GM12891 (cell line): ENCODE measurements around the gene TRIP4.

ENCODE experiments used
- POLR2A ChIP-seq: IDR thresholded peaks from 2 replicates; pipeline ENCODE4 v1.6.1; 2011; ENCODE audit warnings: low read depth, low read length, control low read depth
- POLR2AphosphoS5 ChIP-seq: IDR thresholded peaks from 2 replicates; pipeline ENCODE4 v1.6.1; 2011; ENCODE audit warnings: low read depth, low read length, control low read depth
- TAF1 ChIP-seq: IDR thresholded peaks from 2 replicates; pipeline ENCODE4 v1.6.1; 2011; ENCODE audit warnings: low read depth, low read length, control low read depth

DNA sequence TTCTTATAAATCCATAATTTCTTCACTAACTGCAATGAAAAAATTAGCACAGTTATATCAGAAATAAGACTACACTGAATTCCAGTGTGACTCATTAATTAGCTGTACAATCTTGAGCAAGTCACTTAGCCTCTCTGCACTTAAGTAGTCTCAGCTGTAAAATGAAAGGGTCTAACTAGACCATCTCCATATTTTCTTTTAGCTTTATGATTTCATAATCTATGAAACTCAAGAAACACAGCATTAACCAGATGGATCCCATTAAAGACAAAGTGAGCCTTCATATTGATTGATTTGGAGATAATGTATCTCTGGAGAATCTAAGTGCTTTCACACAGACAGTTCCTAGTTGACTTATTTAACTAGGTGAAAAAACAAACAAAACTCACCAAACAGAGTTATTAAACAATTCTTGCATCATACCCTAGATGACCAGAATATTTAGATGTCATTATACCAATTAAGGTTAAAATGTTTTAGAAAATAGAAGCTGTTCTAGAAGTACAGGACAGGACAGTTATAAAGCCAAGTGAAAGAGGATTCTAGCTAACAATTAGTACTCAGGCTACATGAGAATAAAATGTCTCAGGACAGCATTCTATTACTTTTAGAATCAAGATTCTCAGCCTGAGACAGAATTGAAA is 42.9 kb upstream of the TRIP4 start:
- TF ChIP-seq POLR2A (no peak), TAF1 (no peak), POLR2AphosphoS5 (no peak)
